Measurements from ENCODE around the gene MRC2.

GRCh38 chr17:62739645-62740388 lies 112.3 kb downstream of the MRC2 start:
- TF ChIP-seq CTCF (IDR thresholded peaks at IDR 0.05) (no peak), POLR2AphosphoS5 (IDR thresholded peaks at IDR 0.05) (no peak)
